ENCODE data around the gene IMMP2L. TPM values are rescaled to one million over a fixed set of nuclear protein-coding genes. Genes with fewer than 3 reads are reported as not detected.
"Not testable (repeated sequence)": the region's sequence is repeated elsewhere in the genome, so short reads cannot be mapped to it uniquely, and the experiment has no call there.

IMMP2L gene
- 57.9 to 63.4 TPM (median 59.6 TPM) in 3 replicates for total RNA-seq

- H3K27ac Mint-ChIP-seq, result peak within 1 kb of the TSS; percentile 97
- H3K4me1 Mint-ChIP-seq, result peaks cover 33% of the 10 kb centered on the region
- peaks cover 6% of the 10 kb centered on the region for H3K36me3 Mint-ChIP-seq
- DNase-seq (ENCODE audit: low spot score in 2 of 2, unreplicated experiment in 2 of 2), result peak; percentile 78 to 96
- TF ChIP-seq CTCF (IDR thresholded peaks at IDR 0.05; ENCODE audit: unreplicated experiment), result no peak
- peak within 1 kb of the TSS; percentile 75 for H3K4me3 Mint-ChIP-seq
- H3K9me3 Mint-ChIP-seq, result peaks cover 5% of the 10 kb centered on the region
- H3K27me3 Mint-ChIP-seq (ENCODE audit: low read depth), result peaks cover 3% of the 10 kb centered on the region
Measured at GRCh38 chr7:111561904-111562732, at the start of gene IMMP2L. Gene IMMP2L (minus strand): TSS chr7:111562492.

- H3K36me3 Mint-ChIP-seq; H3K4me3 Mint-ChIP-seq; H3K27me3 Mint-ChIP-seq (ENCODE audit: low read depth); H3K9me3 Mint-ChIP-seq; H3K27ac Mint-ChIP-seq; H3K4me1 Mint-ChIP-seq; DNase-seq (ENCODE audit: low spot score in 2 of 2, unreplicated experiment in 2 of 2): not testable (repeated sequence)
Measured at GRCh38 chr7:111609483-111610254, 47.4 kb upstream of the IMMP2L start.

- Mint-ChIP-seq H3K4me3 (no peak overlapping the region), H3K9me3 (peaks cover 7% of the 10 kb centered on the region), H3K27me3 (ENCODE audit: low read depth) (peaks cover 1% of the 10 kb centered on the region), H3K27ac (no peak overlapping the region), H3K36me3 (peaks cover 4% of the 10 kb centered on the region), H3K4me1 (no peaks in the 10 kb centered on the region)
- TF ChIP-seq CTCF (IDR thresholded peaks at IDR 0.05; ENCODE audit: unreplicated experiment), result no peak
- no peak for DNase-seq (ENCODE audit: low spot score in 2 of 2, unreplicated experiment in 2 of 2)
Measured at GRCh38 chr7:111607621-111608020, 45.3 kb upstream of the IMMP2L start.

- H3K4me1 Mint-ChIP-seq, result no peaks in the 10 kb centered on the region
- peaks cover 3% of the 10 kb centered on the region for H3K9me3 Mint-ChIP-seq
- H3K27me3 Mint-ChIP-seq (ENCODE audit: low read depth), result peaks cover 1% of the 10 kb centered on the region
- no peak for DNase-seq (ENCODE audit: low spot score in 2 of 2, unreplicated experiment in 2 of 2)
- no peak for TF ChIP-seq CTCF (IDR thresholded peaks at IDR 0.05; ENCODE audit: unreplicated experiment)
- no peak overlapping the region for H3K4me3 Mint-ChIP-seq
- no peak overlapping the region for H3K27ac Mint-ChIP-seq
- no peaks in the 10 kb centered on the region for H3K36me3 Mint-ChIP-seq
Measured at GRCh38 chr7:111605246-111605645, 43.0 kb upstream of the IMMP2L start.

GRCh38 chr7:111600091-111600490, 37.8 kb upstream of the IMMP2L start:
- Mint-ChIP-seq H3K9me3 (peaks cover 20% of the 10 kb centered on the region), H3K4me3 (no peak overlapping the region), H3K4me1 (no peaks in the 10 kb centered on the region)

More at GRCh38 chr7:111600091-111600490, 37.8 kb upstream of the IMMP2L start:
- no peaks in the 10 kb centered on the region for H3K36me3 Mint-ChIP-seq
- DNase-seq (ENCODE audit: low spot score in 2 of 2, unreplicated experiment in 2 of 2), result no peak
- no peak overlapping the region for H3K27ac Mint-ChIP-seq
- TF ChIP-seq CTCF (IDR thresholded peaks at IDR 0.05; ENCODE audit: unreplicated experiment), result no peak
- no peaks in the 10 kb centered on the region for H3K27me3 Mint-ChIP-seq (ENCODE audit: low read depth)

Measured in mesothelial cell of epicardium (in vitro differentiated cells).